HFFc6 (cell line): ENCODE results near the gene ACTRT2. TPM values are rescaled to one million over a fixed set of nuclear protein-coding genes. Genes with fewer than 3 reads are reported as not detected.

Experiments used
- DNase-seq: peaks from one replicate; pipeline ENCODE4 v3.0.0-alpha.2; 2018
- H3K27ac Mint-ChIP-seq: 2 replicates; pipeline ENCODE4 v1.8.0; 2020; ENCODE audit warnings: mild to moderate bottlenecking, mixed read lengths
- H3K27me3 Mint-ChIP-seq: 2 replicates; pipeline ENCODE4 v1.8.0; 2021; ENCODE audit warnings: mild to moderate bottlenecking, moderate library complexity, mixed read lengths; ENCODE audit not compliant: insufficient read depth
- H3K36me3 Mint-ChIP-seq: 2 replicates; pipeline ENCODE4 v1.8.0; 2021; ENCODE audit warnings: low read depth, mixed read lengths
- H3K4me1 Mint-ChIP-seq: 2 replicates; pipeline ENCODE4 v1.8.0; 2020; ENCODE audit warnings: low read depth, mixed read lengths
- H3K4me3 Mint-ChIP-seq: 2 replicates; pipeline ENCODE4 v1.8.0; 2020; ENCODE audit warnings: mild to moderate bottlenecking, moderate library complexity, mixed read lengths
- H3K9me3 Mint-ChIP-seq: 2 replicates; pipeline ENCODE4 v1.8.0; 2020; ENCODE audit warnings: mild to moderate bottlenecking, mixed read lengths
- total RNA-seq, 6 experiments: library from RNA; stranded (reverse); fragmentation: NEBNext Ultra II Directional; extraction: Animal tissue kit (Norgen Biotek cat#: 25700); gene quantifications; 2 replicates in 1 of 6; 3 replicates in 5 of 6; pipeline ENCODE4 v1.2.3, GENCODE V29; 2021
- TF ChIP-seq, protein P1 (sequence below): fragments of 200-600 bp; sonication (generic); IDR thresholded peaks from 2 replicates; pipeline ENCODE4 v1.5.0; 2021; ENCODE audit warnings: antibody characterized with exemption, mild to moderate bottlenecking

ACTRT2 gene
- total RNA-seq, 6 experiments from 2014 or later, result not detected

DNA sequence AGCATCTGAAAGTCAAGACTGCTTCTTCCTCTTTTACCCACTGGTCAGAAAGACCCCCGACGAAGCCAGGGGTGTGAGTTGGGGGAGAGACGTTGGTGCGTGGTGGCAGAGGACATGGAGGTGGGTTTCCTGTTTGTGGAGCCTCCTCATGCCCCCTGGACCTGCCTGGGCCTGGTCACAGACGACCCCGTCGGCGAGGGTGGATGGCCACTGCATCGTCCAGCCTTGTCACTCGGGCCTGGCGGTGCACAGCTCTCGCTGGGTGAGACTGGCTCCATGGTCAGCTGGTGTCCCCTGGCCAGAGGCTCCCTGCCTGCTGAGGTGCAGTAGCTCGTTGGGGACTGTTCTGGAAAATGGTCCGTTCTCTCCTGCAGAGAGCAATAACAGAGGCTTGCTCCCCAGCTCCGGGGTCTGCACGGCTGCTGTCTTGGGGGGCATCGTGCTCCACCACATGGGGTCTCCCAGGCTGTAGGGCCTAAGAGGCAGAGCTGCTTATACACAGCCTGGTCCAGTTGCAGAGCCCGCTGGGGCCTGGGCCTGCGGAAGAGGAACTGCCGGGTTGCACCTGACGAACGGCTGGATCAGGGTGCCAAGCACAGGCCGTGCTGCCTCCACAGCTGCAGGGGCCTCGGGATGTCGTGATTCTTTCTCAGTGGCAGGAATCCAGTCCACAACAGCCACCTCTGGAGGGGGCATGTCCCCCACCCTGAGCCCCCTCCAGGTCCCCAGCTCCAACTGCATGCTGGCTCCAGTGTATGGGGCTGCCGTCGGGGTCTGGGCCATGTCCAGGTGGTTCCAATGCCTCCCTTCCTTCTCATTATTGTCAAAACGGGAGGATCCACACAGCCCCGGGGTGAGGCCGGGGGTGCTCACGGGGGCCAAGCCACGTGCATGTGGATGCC is 18.0 kb upstream of the ACTRT2 start:
- H3K36me3 Mint-ChIP-seq, result peaks cover 11% of the 10 kb centered on the region; the same call in 1 of the 2 replicates
- TF ChIP-seq, protein P1, sequence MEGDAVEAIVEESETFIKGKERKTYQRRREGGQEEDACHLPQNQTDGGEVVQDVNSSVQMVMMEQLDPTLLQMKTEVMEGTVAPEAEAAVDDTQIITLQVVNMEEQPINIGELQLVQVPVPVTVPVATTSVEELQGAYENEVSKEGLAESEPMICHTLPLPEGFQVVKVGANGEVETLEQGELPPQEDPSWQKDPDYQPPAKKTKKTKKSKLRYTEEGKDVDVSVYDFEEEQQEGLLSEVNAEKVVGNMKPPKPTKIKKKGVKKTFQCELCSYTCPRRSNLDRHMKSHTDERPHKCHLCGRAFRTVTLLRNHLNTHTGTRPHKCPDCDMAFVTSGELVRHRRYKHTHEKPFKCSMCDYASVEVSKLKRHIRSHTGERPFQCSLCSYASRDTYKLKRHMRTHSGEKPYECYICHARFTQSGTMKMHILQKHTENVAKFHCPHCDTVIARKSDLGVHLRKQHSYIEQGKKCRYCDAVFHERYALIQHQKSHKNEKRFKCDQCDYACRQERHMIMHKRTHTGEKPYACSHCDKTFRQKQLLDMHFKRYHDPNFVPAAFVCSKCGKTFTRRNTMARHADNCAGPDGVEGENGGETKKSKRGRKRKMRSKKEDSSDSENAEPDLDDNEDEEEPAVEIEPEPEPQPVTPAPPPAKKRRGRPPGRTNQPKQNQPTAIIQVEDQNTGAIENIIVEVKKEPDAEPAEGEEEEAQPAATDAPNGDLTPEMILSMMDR, result no peak
- H3K27ac Mint-ChIP-seq, result no peak overlapping the region
- peaks cover 50% of the 10 kb centered on the region for H3K9me3 Mint-ChIP-seq
- no peak for DNase-seq
- no peaks in the 10 kb centered on the region; the same call in 1 of the 2 replicates for H3K27me3 Mint-ChIP-seq
- no peaks in the 10 kb centered on the region for H3K4me1 Mint-ChIP-seq
- no peak overlapping the region for H3K4me3 Mint-ChIP-seq

DNA sequence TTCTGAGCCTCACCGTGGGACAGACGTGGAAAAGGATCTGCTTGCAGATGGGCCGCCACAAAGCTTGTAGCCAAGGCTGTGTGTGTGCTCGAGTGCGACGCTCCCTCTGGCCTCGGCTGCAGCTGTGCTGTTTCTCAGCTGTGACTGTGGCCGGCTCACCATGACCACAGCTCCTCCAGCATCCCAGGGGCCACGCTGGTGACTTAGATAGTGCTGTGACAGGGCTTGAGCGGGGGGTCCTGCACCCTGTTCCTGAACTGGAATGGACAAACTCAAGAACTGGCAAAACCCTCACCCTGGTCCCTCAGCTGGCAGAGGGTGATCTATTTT is 17.4 kb upstream of the ACTRT2 start:
- Mint-ChIP-seq H3K27me3 (no peaks in the 10 kb centered on the region; the same call in 1 of the 2 replicates), H3K27ac (no peak overlapping the region)

DNA sequence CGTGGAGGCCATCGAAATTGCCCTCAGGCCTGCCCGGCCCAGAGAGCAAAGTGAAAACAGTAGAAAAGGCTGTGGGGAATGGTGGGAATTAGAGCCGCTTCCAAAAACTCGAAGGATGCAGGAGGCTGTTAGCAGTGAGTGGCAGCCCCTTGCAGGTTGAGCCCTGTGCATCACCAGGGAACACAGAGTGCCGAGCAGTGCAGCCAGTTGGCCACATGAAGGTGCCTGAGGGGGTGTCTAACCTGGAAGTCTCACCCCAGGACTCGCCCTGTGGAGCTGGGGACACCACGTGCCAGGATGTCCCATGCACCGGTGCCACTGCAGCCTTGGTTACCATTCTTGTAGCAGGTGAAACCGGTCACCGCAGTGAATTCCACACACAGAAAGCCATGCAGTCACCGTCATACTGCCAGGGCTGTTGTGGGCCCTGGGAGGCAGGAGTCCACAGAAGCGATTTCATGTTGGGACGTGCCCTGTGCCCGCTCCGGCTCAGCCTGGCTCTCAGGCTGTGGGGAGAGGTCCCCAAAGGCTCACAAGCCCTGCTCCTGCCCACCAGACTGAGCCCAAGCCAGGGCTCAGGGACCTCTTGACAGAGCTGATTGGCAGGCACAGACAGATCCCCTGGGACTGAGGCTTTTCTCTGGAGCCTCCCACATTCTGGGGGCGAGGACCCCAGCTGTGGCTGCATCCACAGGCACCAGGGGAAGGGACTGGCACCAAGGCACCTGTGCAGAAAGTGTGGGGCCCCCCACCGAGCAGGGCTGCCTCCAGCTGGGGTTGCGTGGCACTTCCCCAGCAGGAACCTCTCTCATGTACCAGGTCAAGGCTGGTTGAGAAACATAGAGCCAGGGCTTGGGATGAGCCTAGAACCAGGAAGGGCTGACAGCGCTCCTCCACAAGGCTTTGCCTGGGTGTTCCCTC is 16.7 kb upstream of the ACTRT2 start:
- Mint-ChIP-seq H3K36me3 (peaks cover 14% of the 10 kb centered on the region; the same call in 1 of the 2 replicates), H3K4me1 (no peaks in the 10 kb centered on the region), H3K27me3 (no peaks in the 10 kb centered on the region), H3K27ac (no peak overlapping the region), H3K4me3 (no peak overlapping the region), H3K9me3 (peaks cover 52% of the 10 kb centered on the region)
- DNase-seq, result no peak
- TF ChIP-seq, protein P1, result no peak

More for the DNA sequence above, 17.4 kb upstream of the ACTRT2 start:
- Mint-ChIP-seq H3K36me3 (peaks cover 14% of the 10 kb centered on the region; the same call in 1 of the 2 replicates), H3K4me3 (no peak overlapping the region), H3K9me3 (peaks cover 50% of the 10 kb centered on the region), H3K4me1 (no peaks in the 10 kb centered on the region)
- DNase-seq, result no peak
- TF ChIP-seq, protein P1, result no peak

DNA sequence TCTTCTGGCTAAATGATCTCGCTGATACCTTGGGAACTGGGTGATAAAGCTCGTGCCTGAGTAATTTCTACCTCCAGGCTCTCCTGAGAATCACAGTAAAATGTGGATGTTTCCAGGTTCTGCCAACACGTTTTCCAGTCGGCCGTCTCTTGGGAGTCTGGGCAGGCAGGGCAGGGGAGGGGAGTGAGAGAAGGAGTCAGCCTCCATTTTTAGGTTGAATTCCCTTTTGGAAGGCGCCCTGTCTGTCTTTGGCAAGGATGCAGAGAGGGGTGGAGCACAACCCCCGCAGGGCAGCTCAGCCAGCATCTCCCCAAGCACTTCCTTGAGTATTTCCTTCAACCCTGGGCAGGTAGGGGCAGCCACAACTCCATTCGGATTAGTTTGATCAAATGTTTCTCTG is 15.5 kb upstream of the ACTRT2 start:
- DNase-seq, result no peak
- Mint-ChIP-seq H3K4me3 (no peak overlapping the region), H3K9me3 (peaks cover 54% of the 10 kb centered on the region), H3K36me3 (peaks cover 14% of the 10 kb centered on the region; the same call in 1 of the 2 replicates), H3K27me3 (no peaks in the 10 kb centered on the region), H3K27ac (no peak overlapping the region), H3K4me1 (no peaks in the 10 kb centered on the region)
- TF ChIP-seq, protein P1, result no peak

DNA sequence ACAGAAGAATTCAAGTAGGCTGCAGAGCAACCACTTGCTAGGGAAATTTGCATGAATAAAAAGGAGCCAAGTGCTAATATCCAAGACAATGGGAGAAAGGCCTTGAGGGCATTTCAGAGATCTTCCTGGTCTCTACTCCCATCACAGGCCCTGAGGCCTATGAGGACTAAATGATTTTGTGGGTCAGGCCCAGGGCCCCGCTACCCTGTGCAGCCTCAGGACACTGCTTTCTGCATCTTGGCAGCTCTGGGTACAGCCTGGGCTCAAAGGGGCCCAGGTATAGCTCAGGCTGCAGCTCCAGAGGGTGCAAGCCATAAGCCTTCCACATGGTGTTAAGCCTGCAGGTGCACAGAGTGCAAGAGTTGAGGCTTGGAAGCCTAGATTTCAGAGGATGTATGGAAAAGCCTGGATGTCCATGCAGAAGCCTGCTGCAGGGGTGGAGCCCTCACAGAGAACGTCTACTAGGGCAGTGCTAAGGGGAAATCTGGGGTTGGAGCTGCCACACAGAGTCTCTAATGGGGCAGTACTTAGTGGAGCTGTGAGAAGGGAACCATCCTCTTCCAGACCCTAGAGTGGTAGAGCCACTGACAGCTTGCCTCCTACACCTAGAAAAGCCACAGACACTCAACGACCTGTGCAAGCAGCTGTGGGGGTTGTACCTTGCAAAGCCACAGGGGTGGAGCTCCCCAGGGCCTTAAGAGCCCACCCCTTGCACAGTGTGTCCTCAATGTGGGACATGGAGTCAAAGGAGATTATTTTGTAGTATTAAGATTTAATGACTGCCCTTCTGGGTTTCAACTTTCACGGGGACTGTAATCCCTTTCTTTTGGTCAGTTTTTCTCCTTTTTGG is 13.7 kb upstream of the ACTRT2 start:
- DNase-seq, result no peak

More for the DNA sequence above, 13.7 kb upstream of the ACTRT2 start:
- Mint-ChIP-seq H3K9me3 (peaks cover 53% of the 10 kb centered on the region), H3K27ac (no peak overlapping the region), H3K36me3 (peaks cover 14% of the 10 kb centered on the region; the same call in 1 of the 2 replicates), H3K27me3 (peaks cover 2% of the 10 kb centered on the region; the same call in 1 of the 2 replicates), H3K4me1 (no peaks in the 10 kb centered on the region), H3K4me3 (no peak overlapping the region)
- TF ChIP-seq, protein P1, result no peak
